ENCODE data around the gene RAB11FIP2.

RAB11FIP2 gene

GRCh38 chr10:117960345-117960935, 86.3 kb downstream of the RAB11FIP2 start:
- H3K9me3 ChIP-seq (ENCODE audit: insufficient read depth, low read depth, low read length), result no peaks in the 10 kb centered on the region
- no peaks in the 10 kb centered on the region for H4K20me1 ChIP-seq (ENCODE audit: insufficient read depth, low read length, poor library complexity, severe bottlenecking)
- H3K9me2 ChIP-seq (replicated peaks; ENCODE audit: low read depth, low read length), result no peaks in the 10 kb centered on the region
- H3K36me3 ChIP-seq (ENCODE audit: insufficient read depth, low read length), result no peaks in the 10 kb centered on the region
- H3K4me1 ChIP-seq (ENCODE audit: insufficient read depth, low read length, poor library complexity, severe bottlenecking), result no peaks in the 10 kb centered on the region
- H3K4me2 ChIP-seq (ENCODE audit: low read depth, low read length, poor library complexity, severe bottlenecking), result no peak overlapping the region
- H3F3A ChIP-seq (ENCODE audit: low read depth), result no peaks in the 10 kb centered on the region
- no peaks in the 10 kb centered on the region for H3K79me2 ChIP-seq (ENCODE audit: insufficient read depth, low read length)
- TF ChIP-seq EZH2phosphoT487 (IDR thresholded peaks at IDR 0.05; ENCODE audit: borderline replicate concordance), result no peak
- TF ChIP-seq, protein P1, sequence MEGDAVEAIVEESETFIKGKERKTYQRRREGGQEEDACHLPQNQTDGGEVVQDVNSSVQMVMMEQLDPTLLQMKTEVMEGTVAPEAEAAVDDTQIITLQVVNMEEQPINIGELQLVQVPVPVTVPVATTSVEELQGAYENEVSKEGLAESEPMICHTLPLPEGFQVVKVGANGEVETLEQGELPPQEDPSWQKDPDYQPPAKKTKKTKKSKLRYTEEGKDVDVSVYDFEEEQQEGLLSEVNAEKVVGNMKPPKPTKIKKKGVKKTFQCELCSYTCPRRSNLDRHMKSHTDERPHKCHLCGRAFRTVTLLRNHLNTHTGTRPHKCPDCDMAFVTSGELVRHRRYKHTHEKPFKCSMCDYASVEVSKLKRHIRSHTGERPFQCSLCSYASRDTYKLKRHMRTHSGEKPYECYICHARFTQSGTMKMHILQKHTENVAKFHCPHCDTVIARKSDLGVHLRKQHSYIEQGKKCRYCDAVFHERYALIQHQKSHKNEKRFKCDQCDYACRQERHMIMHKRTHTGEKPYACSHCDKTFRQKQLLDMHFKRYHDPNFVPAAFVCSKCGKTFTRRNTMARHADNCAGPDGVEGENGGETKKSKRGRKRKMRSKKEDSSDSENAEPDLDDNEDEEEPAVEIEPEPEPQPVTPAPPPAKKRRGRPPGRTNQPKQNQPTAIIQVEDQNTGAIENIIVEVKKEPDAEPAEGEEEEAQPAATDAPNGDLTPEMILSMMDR (conservative IDR thresholded peaks at IDR 0.05; ENCODE audit: low read length), result no peak
- no peak overlapping the region for H3K4me3 ChIP-seq (ENCODE audit: low read length, poor library complexity, severe bottlenecking)
- no peaks in the 10 kb centered on the region for H3K27me3 ChIP-seq (ENCODE audit: insufficient read depth, low read length, poor library complexity, severe bottlenecking)
- H3K9ac ChIP-seq (ENCODE audit: low read depth, low read length, poor library complexity, severe bottlenecking), result no peak overlapping the region
- no peak overlapping the region for H2AFZ ChIP-seq (ENCODE audit: low read length)

GRCh38 chr10:117956972-117957371, 89.8 kb downstream of the RAB11FIP2 start:
- Histone ChIP-seq H2AFZ (ENCODE audit: low read length) (no peak overlapping the region), H3K9me2 (replicated peaks; ENCODE audit: low read depth, low read length) (no peaks in the 10 kb centered on the region), H3F3A (ENCODE audit: low read depth) (no peaks in the 10 kb centered on the region), H4K20me1 (ENCODE audit: insufficient read depth, low read length, poor library complexity, severe bottlenecking) (no peaks in the 10 kb centered on the region), H3K9ac (ENCODE audit: low read depth, low read length, poor library complexity, severe bottlenecking) (no peak overlapping the region), H3K4me1 (ENCODE audit: insufficient read depth, low read length, poor library complexity, severe bottlenecking) (no peaks in the 10 kb centered on the region), H3K4me2 (ENCODE audit: low read depth, low read length, poor library complexity, severe bottlenecking) (no peak overlapping the region), H3K36me3 (ENCODE audit: insufficient read depth, low read length) (no peaks in the 10 kb centered on the region), H3K79me2 (ENCODE audit: insufficient read depth, low read length) (no peaks in the 10 kb centered on the region), H3K4me3 (ENCODE audit: low read length, poor library complexity, severe bottlenecking) (no peak overlapping the region), H3K9me3 (ENCODE audit: insufficient read depth, low read depth, low read length) (no peaks in the 10 kb centered on the region), H3K27me3 (ENCODE audit: insufficient read depth, low read length, poor library complexity, severe bottlenecking) (no peaks in the 10 kb centered on the region)
- TF ChIP-seq EZH2phosphoT487 (IDR thresholded peaks at IDR 0.05; ENCODE audit: borderline replicate concordance), result no peak
- TF ChIP-seq, protein P1 (conservative IDR thresholded peaks at IDR 0.05; ENCODE audit: low read length), result no peak

DNA sequence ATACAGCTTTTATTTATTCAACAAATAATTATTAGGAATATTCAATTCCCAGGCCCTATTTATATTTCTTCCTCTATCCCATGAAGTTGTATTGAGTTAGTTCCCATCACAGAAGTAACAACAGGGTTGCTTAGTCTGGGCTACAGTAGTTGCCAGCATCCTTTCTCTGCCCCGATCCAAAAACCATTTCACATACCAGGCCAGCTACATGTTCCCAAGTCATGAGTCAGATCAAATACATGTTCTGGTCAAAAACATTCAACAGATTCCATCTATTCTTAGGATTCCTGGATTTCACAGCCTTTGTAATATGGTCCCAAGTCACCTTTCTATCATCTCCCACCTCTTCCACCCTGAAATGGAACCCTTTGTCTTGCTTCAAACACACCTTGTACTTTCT, 91.6 kb downstream of the RAB11FIP2 start:
- H3K4me1 ChIP-seq (ENCODE audit: insufficient read depth, low read length, poor library complexity, severe bottlenecking), result no peaks in the 10 kb centered on the region
- no peak overlapping the region for H3K4me3 ChIP-seq (ENCODE audit: low read length, poor library complexity, severe bottlenecking)
- H3K9me2 ChIP-seq (replicated peaks; ENCODE audit: low read depth, low read length), result no peaks in the 10 kb centered on the region
- H3K4me2 ChIP-seq (ENCODE audit: low read depth, low read length, poor library complexity, severe bottlenecking), result no peak overlapping the region
- H3K27me3 ChIP-seq (ENCODE audit: insufficient read depth, low read length, poor library complexity, severe bottlenecking), result no peaks in the 10 kb centered on the region
- no peak overlapping the region for H3K9ac ChIP-seq (ENCODE audit: low read depth, low read length, poor library complexity, severe bottlenecking)
- TF ChIP-seq EZH2phosphoT487 (IDR thresholded peaks at IDR 0.05; ENCODE audit: borderline replicate concordance), result no peak
- TF ChIP-seq, protein P1 (conservative IDR thresholded peaks at IDR 0.05; ENCODE audit: low read length), result no peak
- H3K79me2 ChIP-seq (ENCODE audit: insufficient read depth, low read length), result no peaks in the 10 kb centered on the region
- H4K20me1 ChIP-seq (ENCODE audit: insufficient read depth, low read length, poor library complexity, severe bottlenecking), result no peaks in the 10 kb centered on the region
- H3K36me3 ChIP-seq (ENCODE audit: insufficient read depth, low read length), result no peaks in the 10 kb centered on the region
- no peaks in the 10 kb centered on the region for H3K9me3 ChIP-seq (ENCODE audit: insufficient read depth, low read depth, low read length)
- no peak overlapping the region for H2AFZ ChIP-seq (ENCODE audit: low read length)
- H3F3A ChIP-seq (ENCODE audit: low read depth), result no peaks in the 10 kb centered on the region

All from Loucy (cell line).